HCT116 (cell line): Measurements from ENCODE around the gene NXT1. TPM values are rescaled to one million over a fixed set of nuclear protein-coding genes. Genes with fewer than 3 reads are reported as not detected.

ENCODE experiments used
- ATAC-seq: fragments of 200-7000 bp; cut with Tn5 transposase; 2 replicates; pipeline ENCODE4 v1.9.1; 2020; ENCODE audit warnings: mild to moderate bottlenecking, moderate library complexity
- BruUV-seq: library from RNA; stranded (reverse); fragments of 400-500 nt; replicated peaks from 2 replicates; lab custom pipeline; 2021; lab: Mats Ljungman, UMichigan
- CTCF ChIA-PET: fragments of 300-600 bp; sonication (Branson Sonifier 250); formaldehyde crosslinking; loops from one replicate; lab custom pipeline; 2021; ENCODE audit warnings: antibody characterized with exemption; lab: Charles Lee
- POLR2A ChIA-PET: fragments of 300-600, 350-600 bp; sonication (Branson Sonifier 250); formaldehyde crosslinking; loops from one replicate; lab custom pipeline; 2021; ENCODE audit warnings: antibody characterized with exemption; lab: Charles Lee
- RAD21 ChIA-PET, 2 experiments: fragments of 300-600 bp; sonication (Branson Sonifier 250); formaldehyde crosslinking; loops; one replicate each; lab custom pipeline; 2023; ENCODE audit warnings: low total read pairs in 2 of 2; ENCODE audit not compliant: uncharacterized antibody in 2 of 2, unreplicated experiment in 2 of 2, low non-redundant PET in 1 of 2; lab: Charles Lee
- DNase-seq: peaks from one replicate; pipeline ENCODE4 v3.0.0-alpha.2; 2010; ENCODE audit warnings: low read depth, low spot score
- H2AFZ ChIP-seq: fragments of 200-600 bp; shearing (Covaris generic), sonication (generic); 2 replicates; pipeline ENCODE4 v1.6.1; 2017; ENCODE audit warnings: low read depth, mixed run types, mixed read lengths, antibody characterized with exemption, low read length; ENCODE audit not compliant: poor library complexity, severe bottlenecking
- H3K27ac ChIP-seq: 2 replicates; pipeline ENCODE4 v1.5.1; 2012; ENCODE audit warnings: low read depth, low read length
- H3K27me3 ChIP-seq: fragments of 200-600 bp; sonication (generic); 2 replicates; pipeline ENCODE4 v1.6.1; 2016; ENCODE audit warnings: mixed run types, low read length, mixed read lengths; ENCODE audit not compliant: insufficient read depth
- H3K36me3 ChIP-seq, 2 experiments: fragments of 200-500 bp in 1 of 2; fragments of 200-600 bp in 1 of 2; sonication (Bioruptor generic) in 1 of 2; sonication (generic) in 1 of 2; 2 replicates each; pipeline versions ENCODE4 v1.5.1 to v1.6.1; 2014 to 2016; ENCODE audit warnings: low read length in 2 of 2, inconsistent platforms in 1 of 2, mixed read lengths in 1 of 2, mixed run types in 1 of 2; ENCODE audit not compliant: insufficient read depth in 2 of 2, control insufficient read depth in 1 of 2
- H3K4me1 ChIP-seq, 2 experiments: fragments of 200-600 bp in 1 of 2; sonication (generic) in 1 of 2; 2 replicates each; pipeline versions ENCODE4 v1.5.1 to v1.6.1; 2012 to 2017; ENCODE audit warnings: low read length in 2 of 2, inconsistent platforms in 1 of 2, mild to moderate bottlenecking in 1 of 2, mixed read lengths in 1 of 2, mixed run types in 1 of 2, moderate library complexity in 1 of 2; ENCODE audit not compliant: insufficient read depth in 2 of 2, control insufficient read depth in 1 of 2
- H3K4me2 ChIP-seq: fragments of 200-600 bp; sonication (generic); 2 replicates; pipeline ENCODE4 v1.6.1; 2017; ENCODE audit warnings: mixed run types, low read length, mixed read lengths
- H3K4me3 ChIP-seq, 2 experiments: fragments of 200-600 bp in 1 of 2; sonication (generic) in 1 of 2; replicated peaks in 1 of 2; 2 replicates each; pipeline ENCODE4 v1.5.1; 2011 to 2016; ENCODE audit warnings: low read length in 2 of 2, control low read depth in 1 of 2, low read depth in 1 of 2, mild to moderate bottlenecking in 1 of 2, mixed read lengths in 1 of 2, mixed run types in 1 of 2
- H3K79me2 ChIP-seq: fragments of 200-600 bp; sonication (generic); 2 replicates; pipeline ENCODE4 v1.6.1; 2017; ENCODE audit warnings: mild to moderate bottlenecking, mixed run types, low read length, moderate library complexity, mixed read lengths; ENCODE audit not compliant: insufficient read depth
- H3K9ac ChIP-seq: fragments of 200-600 bp; sonication (generic); 2 replicates; pipeline ENCODE4 v1.6.1; 2016; ENCODE audit warnings: low read length, mixed read lengths
- H3K9me2 ChIP-seq: fragments of 200-600 bp; sonication (generic), shearing (Covaris generic); 2 replicates; pipeline ENCODE4 v1.6.1; 2017; ENCODE audit warnings: mixed run types, mild to moderate bottlenecking, moderate library complexity; ENCODE audit not compliant: insufficient read depth
- H3K9me3 ChIP-seq, 2 experiments: fragments of 200-500 bp in 1 of 2; fragments of 200-600 bp in 1 of 2; sonication (Bioruptor generic) in 1 of 2; sonication (generic) in 1 of 2; 2 replicates each; pipeline ENCODE4 v1.6.1; 2014 to 2017; ENCODE audit warnings: low read length in 2 of 2, mixed read lengths in 2 of 2, inconsistent platforms in 1 of 2, low read depth in 1 of 2, mild to moderate bottlenecking in 1 of 2, mixed run types in 1 of 2, moderate library complexity in 1 of 2; ENCODE audit not compliant: control insufficient read depth in 1 of 2, insufficient read depth in 1 of 2
- H4K20me1 ChIP-seq: fragments of 200-600 bp; sonication (generic), shearing (Covaris generic); 2 replicates; pipeline ENCODE4 v1.6.1; 2017; ENCODE audit warnings: mixed run types, mild to moderate bottlenecking, moderate library complexity; ENCODE audit not compliant: insufficient read depth
- CBX3 ChIP-seq: IDR thresholded peaks from 2 replicates; pipeline ENCODE4 v1.6.1; 2012; ENCODE audit warnings: low read depth
- CEBPB ChIP-seq: IDR thresholded peaks from 2 replicates; pipeline ENCODE4 v1.6.1; 2012; ENCODE audit warnings: low read depth
- ELF1 ChIP-seq: IDR thresholded peaks from 2 replicates; pipeline ENCODE4 v1.6.1; 2012; ENCODE audit warnings: low read depth, borderline replicate concordance
- EZH2phosphoT487 ChIP-seq: fragments of 200-600 bp; IDR thresholded peaks from 2 replicates; pipeline ENCODE4 v1.6.1; 2018; ENCODE audit warnings: antibody characterized with exemption, borderline replicate concordance
- MAX ChIP-seq: IDR thresholded peaks from 2 replicates; pipeline ENCODE4 v1.6.1; 2012
- RAD21 ChIP-seq: IDR thresholded peaks from 2 replicates; pipeline ENCODE4 v1.6.1; 2012; ENCODE audit warnings: low read depth, mild to moderate bottlenecking
- REST ChIP-seq: IDR thresholded peaks from 2 replicates; pipeline ENCODE4 v1.6.1; 2012; ENCODE audit warnings: low read depth
- SIN3A ChIP-seq: IDR thresholded peaks from 2 replicates; pipeline ENCODE4 v1.6.1; 2012; ENCODE audit warnings: low read depth
- SP1 ChIP-seq: IDR thresholded peaks from 2 replicates; pipeline ENCODE4 v1.6.1; 2012; ENCODE audit warnings: low read depth
- SRF ChIP-seq: IDR thresholded peaks from 2 replicates; pipeline ENCODE4 v1.6.1; 2012; ENCODE audit warnings: low read depth
- TCF7L2 ChIP-seq: IDR thresholded peaks from 2 replicates; pipeline ENCODE4 v1.7.0; 2011; ENCODE audit warnings: borderline replicate concordance, inconsistent platforms; ENCODE audit not compliant: insufficient read depth, insufficient read length; ENCODE audit errors: extremely low read depth
- YY1 ChIP-seq: IDR thresholded peaks from 2 replicates; pipeline ENCODE4 v1.6.1; 2011; ENCODE audit warnings: low read length, low read depth, moderate library complexity, mild to moderate bottlenecking; ENCODE audit not compliant: insufficient replicate concordance; ENCODE audit errors: extremely low read depth
- intact Hi-C: fragments of 100-400 bp; cut with micrococcal nuclease; formaldehyde crosslinking; loops from 2 replicates; pipeline ENCODE4 v1.10.0; 2022
- total RNA-seq: library from RNA; stranded (reverse); gene quantifications from one replicate; pipeline ENCODE4 v1.2.1, GENCODE V29; 2021; ENCODE audit not compliant: unreplicated experiment

Gene NXT1
- total RNA-seq, 1 experiment from 2014 or later = 29.9 TPM

- no peak for TF ChIP-seq REST
- no peak for TF ChIP-seq ELF1
- TF ChIP-seq TCF7L2 = no peak
- TF ChIP-seq YY1 = no peak
- no peak for TF ChIP-seq SRF
- no peak for TF ChIP-seq MAX
- TF ChIP-seq RAD21 = no peak
Observed at GRCh38 chr20:23387118-23387443, 36.5 kb downstream of the NXT1 start (continued).

GRCh38 chr20:23390091-23390774, 39.6 kb downstream of the NXT1 start:
- no peak overlapping the region for H3K9ac ChIP-seq
- DNase-seq (no peak), ATAC-seq (no peak)
- H3K27me3 ChIP-seq = no peaks in the 10 kb centered on the region
- H3K4me3 ChIP-seq = no peak overlapping the region
- H2AFZ ChIP-seq = no peak overlapping the region
- H3K9me2 ChIP-seq = no peaks in the 10 kb centered on the region
- RAD21 ChIA-PET = no interaction called here
- no peaks in the 10 kb centered on the region for H3K9me3 ChIP-seq
- H3K4me2 ChIP-seq = no peak overlapping the region
- H3K79me2 ChIP-seq = peaks cover 11% of the 10 kb centered on the region; the same call in 1 of the 2 replicates
- no TSS peak for BruUV-seq
- CTCF ChIA-PET = no interaction called here
- H3K27ac ChIP-seq = no peak overlapping the region
- POLR2A ChIA-PET = no interaction called here
- H3K36me3 ChIP-seq = peaks cover 15 to 17% of the 10 kb centered on the region in 2 experiments; a peak in 3 of 4 replicates
- TF ChIP-seq ELF1 (no peak), SIN3A (no peak), CBX3 (no peak), CEBPB (no peak), EZH2phosphoT487 (no peak), SRF (no peak), SP1 (no peak)
- H3K4me1 ChIP-seq = no peaks in the 10 kb centered on the region
- H4K20me1 ChIP-seq = no peaks in the 10 kb centered on the region
- intact Hi-C loops = no loop called here
